SW 1271 (cell line): ENCODE data around the gene MYNN.

Experiments
- DNase-seq, 2 experiments: peaks; one replicate each; lab custom pipeline; 2025; lab: John Stamatoyannopoulos, UW

The MYNN gene

DNA sequence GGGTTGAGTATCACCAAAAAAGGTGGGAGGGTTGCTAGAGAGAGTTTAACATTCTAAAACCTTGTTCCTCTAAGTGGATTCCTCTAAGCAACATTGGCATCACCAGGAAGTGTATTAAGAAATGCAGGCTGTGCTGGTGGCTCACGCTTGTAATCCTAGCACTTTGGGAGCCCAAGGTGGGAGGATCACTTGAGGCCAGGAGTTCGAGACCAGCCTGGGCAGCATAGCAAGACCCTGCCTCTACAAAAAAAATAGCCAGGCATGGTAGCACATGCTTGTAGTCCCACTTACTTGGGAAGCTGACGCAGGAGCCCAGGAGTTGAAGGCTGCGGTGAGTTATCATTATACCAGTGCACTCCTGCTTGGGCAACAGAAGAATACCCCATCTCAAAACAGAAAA is 4.6 kb downstream of the MYNN start:
- no peak for DNase-seq

- DNase-seq, result no peak
Observed at GRCh38 chr3:169780742-169781141, 7.5 kb downstream of the MYNN start.

- DNase-seq, result no peak
Observed at GRCh38 chr3:169781209-169781855, 8.1 kb downstream of the MYNN start.

DNA sequence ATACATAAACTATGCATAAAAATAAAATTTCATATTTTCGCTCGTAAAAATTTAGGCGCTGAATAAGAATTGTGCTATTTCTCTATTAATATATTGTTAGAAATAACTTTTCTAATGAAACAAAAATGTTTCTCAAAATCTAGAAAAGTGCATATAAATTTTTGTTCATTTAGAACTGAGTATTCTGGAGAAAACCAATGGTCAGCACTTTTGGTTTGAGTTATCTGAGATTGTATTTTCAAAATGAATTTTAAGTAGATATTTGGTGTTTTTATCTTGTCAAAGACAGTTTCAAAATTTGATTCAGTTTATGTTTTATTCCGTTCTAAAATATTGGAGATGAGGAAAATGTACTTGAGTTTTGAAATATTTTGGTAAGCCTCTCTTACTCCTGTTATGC is 13.9 kb downstream of the MYNN start:
- DNase-seq, result no peak

DNA sequence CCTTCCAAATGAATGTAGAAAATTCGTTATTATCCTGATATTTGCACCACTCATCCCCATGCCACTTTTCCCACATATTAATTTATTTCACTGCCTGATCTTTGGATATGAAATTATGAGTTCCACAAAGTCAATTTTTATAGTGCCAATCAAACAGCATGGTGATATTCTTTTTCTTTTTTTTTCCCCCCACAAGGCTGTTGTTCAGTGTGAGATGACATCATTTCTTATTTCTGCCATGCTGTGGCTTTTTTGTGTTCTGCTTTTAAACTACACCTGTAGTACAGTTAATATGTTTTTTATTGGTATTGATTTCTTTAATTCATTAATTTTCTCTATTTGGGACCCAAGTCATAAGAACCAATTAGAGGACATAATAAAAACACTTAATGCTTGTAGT is 14.6 kb downstream of the MYNN start:
- DNase-seq, result no peak

DNA sequence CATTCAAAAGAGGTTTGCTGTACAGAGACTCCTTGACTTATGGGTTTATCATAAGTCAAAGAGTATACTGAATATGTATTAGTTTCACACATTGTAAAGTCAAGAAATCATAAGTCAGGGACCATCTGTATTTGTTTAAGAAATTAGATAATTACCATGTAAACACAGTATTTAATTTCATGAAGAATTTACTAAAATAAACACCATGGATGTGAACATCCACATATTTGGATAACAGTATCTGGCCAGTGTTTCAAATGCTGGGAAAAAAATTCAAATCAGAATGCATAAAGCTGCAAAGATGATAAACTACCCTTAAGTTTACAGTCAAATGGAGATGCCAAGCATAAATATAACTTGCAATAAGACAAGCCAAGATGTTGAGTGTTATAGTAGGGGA is 17.0 kb downstream of the MYNN start:
- DNase-seq, result no peak

DNA sequence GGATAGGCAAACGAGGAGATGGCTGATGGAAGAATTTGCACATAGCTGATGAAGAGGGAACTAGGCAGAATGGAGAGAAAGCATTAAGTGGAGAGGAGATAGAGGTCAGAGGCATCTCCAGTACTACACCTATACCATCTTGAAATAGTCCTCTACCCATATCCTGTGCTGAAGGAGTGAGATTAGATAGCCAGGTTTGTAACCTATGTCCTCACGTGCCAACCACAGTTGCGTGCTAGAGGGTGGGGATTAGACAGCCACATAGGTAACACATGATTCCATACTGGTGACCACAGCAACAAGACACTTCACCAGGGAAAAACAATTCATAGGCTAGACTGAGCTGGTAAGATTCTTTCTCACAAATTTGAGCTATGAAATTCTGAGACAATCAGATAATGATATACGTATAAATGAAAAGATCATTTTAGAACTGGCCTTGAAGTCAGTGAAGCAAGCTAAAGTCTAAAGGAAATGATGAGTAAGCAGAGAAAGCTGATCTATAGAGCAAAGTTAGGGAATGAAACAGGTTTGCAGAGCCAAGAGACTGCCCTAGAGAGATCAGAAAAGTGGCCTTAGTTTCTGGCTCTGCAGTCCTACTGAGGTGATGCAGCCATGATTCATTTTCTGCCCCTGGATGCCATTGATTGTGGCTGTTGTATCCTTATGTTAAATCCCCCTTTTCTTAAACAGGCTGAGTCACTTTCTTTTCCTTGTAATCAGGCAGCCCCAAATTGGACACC is 17.7 kb downstream of the MYNN start:
- no peak for DNase-seq

DNA sequence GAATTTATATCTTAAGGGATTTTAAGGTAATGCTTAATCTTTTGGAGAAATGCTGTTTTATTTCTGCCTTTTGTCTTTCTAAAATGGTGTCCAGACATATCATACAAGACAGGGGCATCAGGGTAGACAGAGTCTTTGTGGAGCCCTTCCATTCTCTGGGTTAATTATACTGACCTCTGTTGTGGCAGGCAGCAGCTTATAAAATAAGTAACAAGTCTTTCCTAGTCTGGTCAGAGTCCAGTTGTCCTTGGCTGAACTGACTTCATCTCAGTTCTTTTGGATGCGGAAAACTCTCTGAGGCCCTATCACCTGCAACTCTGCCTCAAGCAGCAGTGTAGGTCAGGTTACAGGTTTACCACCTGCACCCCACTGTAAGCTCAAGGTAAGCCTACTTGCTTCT is 19.2 kb downstream of the MYNN start:
- no peak for DNase-seq

DNA sequence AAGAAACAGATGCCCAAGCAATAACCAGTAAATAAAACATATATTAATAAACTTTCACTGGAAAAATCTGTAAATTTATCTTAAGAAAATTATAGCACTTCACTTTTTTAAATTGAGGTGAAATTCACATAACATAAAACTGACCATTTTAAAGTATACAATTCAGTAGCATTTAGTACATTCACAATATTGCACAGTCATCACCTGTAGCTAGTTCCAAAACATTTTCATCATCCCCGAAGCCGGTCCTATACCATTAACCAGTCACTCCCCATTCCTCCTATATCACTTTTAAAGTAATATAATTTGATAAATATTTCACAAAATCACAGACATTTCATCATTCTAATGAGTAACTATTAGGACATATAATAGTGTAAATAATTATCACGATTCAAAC is 31.5 kb downstream of the MYNN start:
- DNase-seq, result no peak

- no peak for DNase-seq
Observed at GRCh38 chr3:169809230-169809795, 36.1 kb downstream of the MYNN start.

GRCh38 chr3:169811631-169812331 is 38.6 kb downstream of the MYNN start:
- DNase-seq, result no peak

DNA sequence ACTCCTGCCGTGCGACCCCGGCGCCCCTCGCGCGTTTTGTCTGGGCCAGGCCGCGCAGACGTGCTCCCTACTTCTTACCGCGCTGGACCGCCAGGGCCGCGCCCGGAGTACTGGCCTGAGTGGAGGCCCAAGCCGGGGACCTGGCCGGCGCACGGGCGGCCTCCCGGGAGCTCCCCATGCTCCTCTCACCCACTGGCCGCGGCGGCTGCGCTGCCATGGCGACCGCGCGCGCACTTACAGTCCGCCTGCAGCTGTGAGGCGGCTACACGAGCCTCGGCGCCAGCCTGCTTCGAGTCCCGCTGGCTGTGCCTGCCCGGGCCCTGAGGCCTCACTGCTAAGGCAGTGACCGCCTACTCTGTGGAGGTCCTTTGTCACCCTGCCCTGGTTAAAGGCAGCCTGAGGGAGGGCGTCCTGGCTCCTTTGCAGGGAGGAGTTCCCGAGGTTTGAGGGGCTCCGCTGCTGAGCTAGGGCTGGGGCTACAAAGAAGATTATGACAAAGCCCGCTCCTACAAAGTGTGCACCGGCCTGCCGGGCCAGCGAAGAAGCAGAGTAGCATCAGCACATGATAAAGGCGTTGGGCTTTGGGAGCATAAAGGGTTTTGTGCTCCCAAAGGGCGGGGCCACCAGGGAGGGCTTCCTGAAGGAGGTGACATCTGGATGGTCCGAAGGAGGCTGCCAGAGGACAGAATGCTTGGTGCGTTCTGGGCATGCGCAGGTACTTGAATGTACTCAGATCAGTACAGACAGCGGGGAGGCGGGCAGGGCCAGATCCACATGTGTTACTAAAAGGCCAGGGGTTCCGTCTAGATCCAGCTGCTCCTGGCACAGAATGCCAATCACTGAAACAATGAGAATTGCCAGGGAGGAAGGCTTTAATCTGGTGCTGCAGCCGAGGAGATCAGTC is 39.4 kb downstream of the MYNN start, which contains the start of the genes LRRC34 and LRRIQ4:
TSS of gene LRRC34 (minus strand) at position 573 of the 904 bp plus-strand sequence. CDS start at position 217, 356 bp downstream.
TSS of gene LRRIQ4 (plus strand) at position 539 of the 904 bp plus-strand sequence. CDS start 9,052 bp downstream, outside the sequence.
- no peak for DNase-seq

GRCh38 chr3:169813278-169813677 is 40.1 kb downstream of the MYNN start:
- no peak for DNase-seq

- no peak for DNase-seq
Observed at GRCh38 chr3:169813757-169814517, 40.7 kb downstream of the MYNN start.

DNA sequence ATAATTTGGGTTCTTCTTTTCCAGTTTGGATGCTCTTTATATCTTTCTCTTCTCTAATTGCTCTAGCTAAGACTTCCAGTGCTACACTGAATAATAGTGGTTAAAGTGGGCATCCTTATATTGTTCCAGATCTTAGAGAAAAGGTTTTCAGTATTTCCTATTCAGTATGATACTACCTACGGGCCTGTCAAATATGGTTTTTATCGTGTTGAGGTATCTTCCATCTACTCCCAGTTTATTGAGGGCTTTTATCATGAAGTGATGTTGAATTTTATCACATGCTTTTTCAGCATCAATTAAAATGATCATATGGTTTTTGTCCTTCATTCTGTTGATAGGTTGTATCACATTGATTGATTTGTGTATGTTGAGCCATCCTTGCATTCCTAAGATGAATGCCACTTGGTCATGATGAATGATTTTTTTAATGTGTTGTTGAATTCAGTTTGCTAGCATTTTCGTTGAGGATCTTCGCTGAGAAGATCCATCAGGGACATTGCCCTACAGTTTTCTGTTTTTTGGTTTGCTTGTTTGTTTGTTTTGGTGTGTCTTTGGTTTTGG is 42.5 kb downstream of the MYNN start:
- no peak for DNase-seq

- DNase-seq, result no peak
Observed at GRCh38 chr3:169818316-169818715, 45.1 kb downstream of the MYNN start.

- DNase-seq, result no peak
Observed at GRCh38 chr3:169822091-169822490, 48.9 kb downstream of the MYNN start.

DNA sequence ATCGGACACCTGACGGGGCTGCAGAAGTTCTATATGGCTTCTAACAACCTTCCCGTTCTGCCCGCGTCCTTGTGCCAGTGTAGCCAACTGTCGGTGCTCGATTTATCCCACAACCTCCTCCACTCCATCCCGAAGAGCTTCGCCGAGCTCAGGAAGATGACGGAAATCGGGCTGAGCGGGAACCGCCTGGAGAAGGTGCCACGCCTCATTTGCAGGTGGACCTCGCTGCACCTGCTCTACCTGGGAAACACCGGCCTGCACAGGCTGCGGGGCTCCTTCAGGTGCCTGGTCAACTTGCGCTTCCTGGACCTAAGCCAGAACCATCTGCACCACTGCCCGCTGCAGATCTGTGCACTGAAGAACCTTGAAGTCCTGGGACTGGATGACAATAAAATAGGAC is 49.3 kb downstream of the MYNN start:
- DNase-seq, result no peak

DNA sequence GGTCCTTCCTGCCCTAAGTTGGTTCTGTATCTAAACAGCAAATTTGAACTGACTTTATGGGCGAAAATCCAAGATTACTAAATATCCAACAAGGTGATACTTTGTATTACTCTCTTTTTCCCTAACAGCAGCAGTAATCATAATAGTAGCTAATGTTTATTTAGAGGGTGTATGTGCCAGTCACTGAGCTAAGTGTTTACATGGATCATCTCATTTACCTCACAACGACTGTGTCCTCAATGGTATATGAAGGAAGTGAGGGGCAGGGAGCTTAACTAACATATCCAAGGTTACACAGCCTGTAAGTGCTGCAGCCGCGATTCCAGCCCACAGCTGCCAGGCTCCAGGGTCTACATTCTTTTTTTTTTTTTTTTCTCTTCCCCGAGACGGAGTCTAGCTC is 49.8 kb downstream of the MYNN start:
- no peak for DNase-seq

GRCh38 chr3:169825316-169825715 is 52.1 kb downstream of the MYNN start:
- DNase-seq, result no peak
